Stromal cell of bone marrow (primary cell): ENCODE results near the gene CD180.
"Not testable (repeated sequence)": the region's sequence is repeated elsewhere in the genome, so short reads cannot be mapped to it uniquely, and the experiment has no call there.

Experiments
- DNase-seq: peaks from one replicate; pipeline ENCODE4 v3.0.0-alpha.2; 2012; ENCODE audit warnings: low read depth

Gene CD180

GRCh38 chr5:67188274-67189078 lies 8.1 kb downstream of the CD180 start:
- DNase-seq: no peak

- DNase-seq: no peak
Measured at GRCh38 chr5:67187006-67187715, 9.4 kb downstream of the CD180 start.

- DNase-seq: no peak
Measured at GRCh38 chr5:67183859-67184258, 12.7 kb downstream of the CD180 start.

- DNase-seq: peak; percentile 73
Measured at GRCh38 chr5:67182301-67182790, 14.3 kb downstream of the CD180 start.

- DNase-seq: no peak
Measured at GRCh38 chr5:67181648-67182221, 14.9 kb downstream of the CD180 start.

GRCh38 chr5:67179697-67180361 lies 16.8 kb downstream of the CD180 start:
- no peak for DNase-seq

- no peak for DNase-seq
Measured at GRCh38 chr5:67178966-67179365, 17.6 kb downstream of the CD180 start.

GRCh38 chr5:67178085-67178484 lies 18.5 kb downstream of the CD180 start:
- DNase-seq: no peak

GRCh38 chr5:67176936-67177335 lies 19.7 kb downstream of the CD180 start:
- DNase-seq: no peak

- no peak for DNase-seq
Measured at GRCh38 chr5:67173959-67174358, 22.6 kb downstream of the CD180 start.

GRCh38 chr5:67173351-67173750 lies 23.2 kb downstream of the CD180 start:
- DNase-seq: not testable (repeated sequence)

- DNase-seq: no peak
Measured at GRCh38 chr5:67170767-67171166, 25.8 kb downstream of the CD180 start.

- DNase-seq: no peak
Measured at GRCh38 chr5:67168069-67168468, 28.5 kb downstream of the CD180 start.

GRCh38 chr5:67166460-67167285 lies 29.9 kb downstream of the CD180 start:
- DNase-seq: no peak

GRCh38 chr5:67165526-67166459 lies 30.8 kb downstream of the CD180 start:
- peak; percentile 66 for DNase-seq

GRCh38 chr5:67164856-67165525 lies 31.6 kb downstream of the CD180 start:
- DNase-seq: no peak

GRCh38 chr5:67163863-67164595 lies 32.6 kb downstream of the CD180 start:
- no peak for DNase-seq

- DNase-seq: no peak
Measured at GRCh38 chr5:67163231-67163756, 33.3 kb downstream of the CD180 start.

GRCh38 chr5:67161767-67162166 lies 34.8 kb downstream of the CD180 start:
- DNase-seq: no peak
